Psoas muscle (tissue), 8 donors: Measurements from ENCODE around the gene RHO. TPM values are rescaled to one million over a fixed set of nuclear protein-coding genes. Genes with fewer than 3 reads are reported as not detected.

Experiments
- ATAC-seq, 4 donors: fragments of 200-7000 bp; cut with Tn5 transposase; one replicate each; pipeline ENCODE4 v1.9.1; 2020; ENCODE audit warnings: moderate library complexity in 3 of 4, mild to moderate bottlenecking in 2 of 4
- DNase-seq, 2 donors: peaks; one replicate each; pipeline ENCODE4 v3.0.0-alpha.2; 2020
- H3K27ac ChIP-seq: fragments of 200-600 bp; one replicate; pipeline ENCODE4 v1.8.0; 2022
- H3K27me3 ChIP-seq, 3 donors: fragments of 200-600 bp in 1 of 3; one replicate each; pipeline versions ENCODE4 v1.6.1 to v1.8.0; 2013 to 2022; ENCODE audit warnings: low read length in 2 of 3, mild to moderate bottlenecking in 2 of 3, moderate library complexity in 1 of 3; ENCODE audit not compliant: insufficient read depth in 3 of 3
- H3K36me3 ChIP-seq, 2 donors: fragments of 200-600 bp in 1 of 2; one replicate each; pipeline versions ENCODE4 v1.6.1 to v1.8.0; 2013 to 2022; ENCODE audit warnings: low read depth in 1 of 2, mild to moderate bottlenecking in 1 of 2, moderate library complexity in 1 of 2; ENCODE audit not compliant: insufficient read depth in 1 of 2
- H3K4me1 ChIP-seq: fragments of 200-600 bp; one replicate; pipeline ENCODE4 v1.8.0; 2022
- H3K4me3 ChIP-seq: fragments of 200-600 bp; one replicate; pipeline ENCODE4 v1.8.0; 2022; ENCODE audit warnings: mild to moderate bottlenecking
- H3K9me3 ChIP-seq: fragments of 200-600 bp; one replicate; pipeline ENCODE4 v1.8.0; 2022
- WGBS, 3 donors: extraction: QIAGEN DNeasy Blood & Tissue Kit; methylation state at CpG; one replicate each; pipeline versions ENCODE4 v1.1.6 to v1.1.7; 2013; 5-methylcytosine and 5-hydroxymethylcytosine counted together
- intact Hi-C, 2 donors: fragments of 100-400 bp; cut with DNase I; formaldehyde crosslinking; loops; one replicate each; pipeline versions ENCODE4 v1.11.0 to v1.14.2; 2022
- polyA plus RNA-seq, 3 donors: library from polyadenylated mRNA; stranded (reverse); fragments of 200-250 nt; gene quantifications; one replicate each; pipeline ENCODE4 v1.2.3, GENCODE V29; 2013
- total RNA-seq, 4 donors: library from RNA; stranded (reverse); fragmentation: NEBNext Ultra II Directional in 2 of 4; extraction: Animal tissue kit (Norgen Biotek cat#: 25700) in 2 of 4; gene quantifications; one replicate each; pipeline versions ENCODE4 v1.2.1 to v1.2.4, GENCODE V29; 2021 to 2023
- TF ChIP-seq, protein P1 (sequence below): fragments of 200-600 bp; IDR thresholded peaks from one replicate; pipeline ENCODE4 v1.8.0; 2022; ENCODE audit warnings: antibody characterized with exemption
- donor health status: healthy with polysubstance abuse.
- donor health status: DM: no; HTN: no; CAD: no; lungs with moderate emphysema.
- donor health status: Bipolar disorder and iron deficiency.
- donor health status: healthy.
- donor health status: DM: yes; HTN: yes; CAD: no.
- donor health status: DM: no; HTN: no; CAD: no.
- donor health status: DM: no; HTN: no; CAD: no.
- donor health status: DM: yes; HTN: yes; CAD: no.

RHO gene
- total and polyA plus RNA-seq, 7 donors, result 0.01 TPM; not detected in 6

- peaks cover 0 to 49% of the 10 kb centered on the region in 2 donors for H3K36me3 ChIP-seq
- WGBS, 3 donors, result 38 to 66% (median 49%) methylated on average over 6 of the region's 6 CpGs
Observed at GRCh38 chr3:129567939-129568338, 39.5 kb downstream of the RHO start.

GRCh38 chr3:129569856-129570255 is 41.4 kb downstream of the RHO start:
- H3K27ac ChIP-seq, result no peak overlapping the region

More at GRCh38 chr3:129567939-129568338, 39.5 kb downstream of the RHO start:
- Histone ChIP-seq H3K27me3 (no peaks in the 10 kb centered on the region), H3K27ac (no peak overlapping the region), H3K4me1 (peaks cover 16% of the 10 kb centered on the region), H3K4me3 (no peak overlapping the region), H3K9me3 (no peaks in the 10 kb centered on the region)
- TF ChIP-seq, protein P1, sequence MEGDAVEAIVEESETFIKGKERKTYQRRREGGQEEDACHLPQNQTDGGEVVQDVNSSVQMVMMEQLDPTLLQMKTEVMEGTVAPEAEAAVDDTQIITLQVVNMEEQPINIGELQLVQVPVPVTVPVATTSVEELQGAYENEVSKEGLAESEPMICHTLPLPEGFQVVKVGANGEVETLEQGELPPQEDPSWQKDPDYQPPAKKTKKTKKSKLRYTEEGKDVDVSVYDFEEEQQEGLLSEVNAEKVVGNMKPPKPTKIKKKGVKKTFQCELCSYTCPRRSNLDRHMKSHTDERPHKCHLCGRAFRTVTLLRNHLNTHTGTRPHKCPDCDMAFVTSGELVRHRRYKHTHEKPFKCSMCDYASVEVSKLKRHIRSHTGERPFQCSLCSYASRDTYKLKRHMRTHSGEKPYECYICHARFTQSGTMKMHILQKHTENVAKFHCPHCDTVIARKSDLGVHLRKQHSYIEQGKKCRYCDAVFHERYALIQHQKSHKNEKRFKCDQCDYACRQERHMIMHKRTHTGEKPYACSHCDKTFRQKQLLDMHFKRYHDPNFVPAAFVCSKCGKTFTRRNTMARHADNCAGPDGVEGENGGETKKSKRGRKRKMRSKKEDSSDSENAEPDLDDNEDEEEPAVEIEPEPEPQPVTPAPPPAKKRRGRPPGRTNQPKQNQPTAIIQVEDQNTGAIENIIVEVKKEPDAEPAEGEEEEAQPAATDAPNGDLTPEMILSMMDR, result no peak
- intact Hi-C loops, result no loop called here
- no peak for ATAC-seq
- no peak for DNase-seq

GRCh38 chr3:129571605-129572547 is 43.4 kb downstream of the RHO start:
- H3K27ac ChIP-seq, result no peak overlapping the region
- H3K36me3 ChIP-seq, result peaks cover 0 to 48% of the 10 kb centered on the region in 2 donors
- no peaks in the 10 kb centered on the region for H3K27me3 ChIP-seq
- peaks cover 7% of the 10 kb centered on the region for H3K4me1 ChIP-seq
- intact Hi-C loops, result no loop called here
- DNase-seq (no peak), ATAC-seq (no peak)
- H3K4me3 ChIP-seq, result no peak overlapping the region
- no peaks in the 10 kb centered on the region for H3K9me3 ChIP-seq
- TF ChIP-seq, protein P1, result no peak
- 92 to 98% (median 96%) methylated on average over 21 to 22 of the region's 22 CpGs for WGBS, 3 donors

More at GRCh38 chr3:129569856-129570255, 41.4 kb downstream of the RHO start:
- DNase-seq (no peak), ATAC-seq (no peak)
- H3K4me3 ChIP-seq, result no peak overlapping the region
- WGBS, 3 donors, result 83 to 94% (median 88%) methylated on average over 7 of the region's 7 CpGs
- peaks cover 7% of the 10 kb centered on the region for H3K4me1 ChIP-seq
- H3K9me3 ChIP-seq, result no peaks in the 10 kb centered on the region
- TF ChIP-seq, protein P1, result no peak
- H3K36me3 ChIP-seq, result peaks cover 0 to 53% of the 10 kb centered on the region in 2 donors
- H3K27me3 ChIP-seq, result no peaks in the 10 kb centered on the region
- intact Hi-C loops, result no loop called here

DNA sequence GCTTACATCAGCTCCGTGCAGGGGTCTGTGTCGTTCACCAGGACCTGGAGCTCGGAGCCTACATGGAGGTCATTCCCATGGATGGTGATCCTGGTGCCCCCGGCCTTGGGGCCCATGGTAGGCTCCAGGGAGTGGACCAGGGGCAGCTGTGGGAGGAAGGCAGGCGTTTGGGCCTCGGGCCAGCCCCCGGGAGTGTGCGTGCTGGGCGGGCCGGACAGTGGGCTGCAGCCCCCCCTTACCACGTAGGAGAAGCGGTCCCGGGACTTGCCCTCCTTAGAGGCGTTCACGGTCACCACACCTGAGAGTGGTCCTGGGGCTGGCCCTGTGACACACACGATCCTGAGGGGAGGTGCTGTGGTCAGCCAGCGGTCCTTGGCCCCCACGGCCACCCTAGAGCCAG is 44.2 kb downstream of the RHO start:
- WGBS, 3 donors, result 84 to 86% (median 85%) methylated on average over 14 to 18 of the region's 18 CpGs
- Histone ChIP-seq H3K4me3 (no peak overlapping the region), H3K4me1 (no peaks in the 10 kb centered on the region), H3K36me3 (peaks cover 0 to 43% of the 10 kb centered on the region in 2 donors), H3K9me3 (no peaks in the 10 kb centered on the region), H3K27me3 (no peaks in the 10 kb centered on the region), H3K27ac (no peak overlapping the region)
- ATAC-seq, result no peak
- TF ChIP-seq, protein P1, result no peak
- intact Hi-C loops, result no loop called here
- DNase-seq, result no peak
